GM21717 (cell line): ENCODE results near the gene HIC1.

ENCODE experiments used
- ATAC-seq: cut with Tn5 transposase; IDR thresholded peaks from one replicate; pipeline ENCODE4 v1.9.1; 2021; ENCODE audit warnings: mild to moderate bottlenecking, moderate library complexity; ENCODE audit not compliant: unreplicated experiment

The HIC1 gene

DNA sequence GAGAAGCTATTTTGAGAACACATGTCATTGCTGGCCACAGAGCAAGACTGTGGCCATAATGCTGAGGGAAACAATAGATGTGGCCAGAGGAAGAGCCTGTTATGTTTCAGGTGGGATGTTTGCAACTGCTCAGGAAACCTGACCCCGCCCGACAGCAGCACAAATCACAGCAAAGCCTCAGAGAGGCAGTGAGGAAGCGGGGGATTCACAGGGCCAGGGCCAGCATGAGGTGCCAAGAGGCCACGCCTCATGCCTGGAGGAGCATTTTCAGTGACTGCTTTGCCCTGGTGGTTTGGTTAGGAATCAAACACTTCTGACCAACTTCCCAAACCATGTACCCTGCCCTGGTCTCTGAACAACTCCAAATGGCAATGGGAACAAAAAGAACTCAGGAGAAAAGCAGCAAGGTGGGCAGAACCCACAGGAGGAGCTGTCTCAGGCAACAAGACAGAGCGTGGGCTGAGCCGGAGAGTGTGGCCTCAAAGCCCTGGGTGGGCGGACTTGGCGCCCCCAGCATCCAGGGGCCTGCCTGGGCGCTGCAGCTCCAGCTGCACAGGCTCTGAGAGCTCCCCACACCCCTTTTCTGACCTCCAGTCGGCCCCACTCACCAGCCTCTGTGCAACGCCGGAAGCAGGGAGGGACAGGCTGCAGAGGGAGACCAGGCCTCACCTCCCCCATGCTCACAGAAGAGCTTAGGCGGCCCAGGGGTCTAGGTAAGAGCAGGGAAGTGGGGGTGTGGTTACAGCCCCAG is 20.6 kb downstream of the HIC1 start:
- no peak for ATAC-seq

DNA sequence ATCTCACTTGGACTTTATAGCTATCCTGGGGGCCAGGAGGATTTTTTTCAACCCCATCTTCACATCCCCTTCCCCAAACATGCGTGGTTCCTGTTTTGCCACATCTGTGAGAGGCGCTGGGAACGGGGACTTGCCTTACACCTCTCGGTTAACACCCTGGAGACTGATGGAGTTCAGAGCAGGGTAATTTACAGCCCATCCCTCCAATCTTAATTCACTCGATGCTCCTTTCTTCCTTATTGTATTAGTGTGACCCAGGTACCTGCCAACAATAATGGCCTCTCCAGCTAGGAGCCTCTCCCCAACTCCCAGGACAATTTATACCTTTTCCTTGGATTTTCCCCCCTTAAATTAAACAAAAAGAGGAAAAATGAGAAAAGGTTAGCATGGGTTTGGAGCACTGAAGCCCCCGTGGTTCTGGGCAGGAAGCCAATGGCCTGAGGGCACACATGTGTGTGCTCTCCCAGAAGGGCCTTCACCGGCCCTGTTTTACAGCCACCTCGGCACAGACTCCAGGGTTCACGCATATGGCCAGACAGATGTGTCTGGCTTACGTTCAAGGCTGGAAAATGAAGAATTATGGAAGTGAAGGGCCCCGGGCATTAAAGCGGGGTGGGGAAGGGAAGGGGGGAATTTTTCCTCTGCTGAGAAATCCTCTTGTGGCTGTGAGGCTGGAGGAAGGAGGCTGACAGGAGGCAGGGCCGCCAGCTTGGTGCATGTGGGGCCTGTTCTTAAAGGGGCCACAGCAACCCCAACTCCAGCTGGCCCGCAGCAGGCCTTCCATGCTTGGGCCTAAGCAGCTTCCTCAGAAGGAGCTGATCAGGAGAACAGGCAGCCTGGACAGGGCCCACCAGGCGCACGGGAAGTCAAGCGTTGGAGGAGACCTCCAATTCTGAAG is 21.4 kb downstream of the HIC1 start:
- ATAC-seq: no peak

DNA sequence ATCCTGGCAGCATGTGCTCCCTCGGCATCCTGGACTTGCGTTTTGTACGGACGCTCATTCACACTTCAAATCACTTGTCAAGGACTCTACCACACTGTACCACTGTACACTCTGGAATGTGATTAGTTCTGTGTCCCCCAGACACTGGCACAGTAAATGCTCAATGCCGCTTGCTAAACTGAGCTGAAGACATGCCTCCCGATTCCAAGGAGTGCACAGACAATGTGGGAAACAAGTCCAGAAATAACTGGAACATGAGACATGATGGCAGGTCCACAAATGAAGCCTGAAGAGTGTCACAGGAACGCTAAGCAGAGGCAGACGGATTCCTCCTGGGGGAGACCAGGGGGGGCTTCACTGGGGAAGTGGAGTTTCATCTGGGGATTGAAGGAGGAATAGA is 22.1 kb downstream of the HIC1 start:
- no peak for ATAC-seq

DNA sequence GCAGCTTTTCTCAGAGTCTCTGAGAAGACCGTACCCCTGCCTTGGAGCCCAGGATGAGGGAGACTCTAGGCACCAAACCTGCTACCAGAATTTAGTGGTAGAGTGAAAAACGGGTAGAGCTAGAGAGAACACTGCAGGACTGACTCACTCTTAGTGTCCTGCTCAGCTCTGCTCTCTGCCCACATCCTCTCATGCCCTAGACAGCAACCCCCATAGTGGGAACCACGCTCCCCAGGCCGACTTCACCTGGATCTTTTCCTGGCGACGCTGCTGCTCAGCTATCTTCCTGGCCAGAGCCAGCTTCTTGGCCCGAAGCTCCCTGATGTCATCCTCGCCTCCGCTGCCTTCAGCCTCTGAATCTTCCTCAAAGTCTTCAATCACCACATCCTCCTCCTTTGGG is 26.7 kb downstream of the HIC1 start:
- ATAC-seq: no peak

DNA sequence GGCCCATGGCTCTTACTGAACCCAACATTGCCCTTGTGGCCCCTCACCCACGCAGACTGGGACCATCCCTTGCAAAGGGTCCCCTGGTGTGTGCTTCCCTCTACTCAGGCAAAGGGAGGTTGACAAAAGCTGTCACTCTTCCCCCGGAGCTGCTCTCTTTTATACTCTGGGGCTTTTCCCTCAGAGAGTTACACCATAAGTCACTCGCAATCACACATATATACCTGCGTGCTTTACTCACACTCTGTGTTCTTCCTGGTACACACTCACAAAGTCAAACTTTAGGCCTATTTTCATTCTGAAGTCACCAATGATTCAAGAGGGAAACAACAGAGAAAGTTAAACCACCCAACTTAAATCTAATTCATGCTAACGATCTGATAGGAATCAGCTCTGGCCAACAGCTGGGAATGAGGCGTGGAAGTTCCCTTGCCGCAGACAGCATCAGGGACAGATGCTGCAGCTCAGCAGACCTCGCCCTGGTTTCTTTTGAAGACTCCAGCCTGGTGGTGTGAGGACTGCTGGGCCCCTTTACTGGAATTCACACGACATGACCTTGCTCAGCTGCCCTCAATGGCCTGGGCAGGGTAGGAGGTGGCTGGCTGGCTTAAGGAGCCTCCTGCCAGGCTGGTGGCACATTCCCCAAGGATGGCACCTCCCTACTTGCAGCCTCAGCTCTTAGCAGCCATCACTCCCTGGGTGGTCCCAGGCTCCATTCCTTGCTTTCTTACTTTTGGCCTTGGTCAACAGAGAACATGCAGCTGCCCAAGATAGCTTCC is 27.3 kb downstream of the HIC1 start:
- no peak for ATAC-seq

DNA sequence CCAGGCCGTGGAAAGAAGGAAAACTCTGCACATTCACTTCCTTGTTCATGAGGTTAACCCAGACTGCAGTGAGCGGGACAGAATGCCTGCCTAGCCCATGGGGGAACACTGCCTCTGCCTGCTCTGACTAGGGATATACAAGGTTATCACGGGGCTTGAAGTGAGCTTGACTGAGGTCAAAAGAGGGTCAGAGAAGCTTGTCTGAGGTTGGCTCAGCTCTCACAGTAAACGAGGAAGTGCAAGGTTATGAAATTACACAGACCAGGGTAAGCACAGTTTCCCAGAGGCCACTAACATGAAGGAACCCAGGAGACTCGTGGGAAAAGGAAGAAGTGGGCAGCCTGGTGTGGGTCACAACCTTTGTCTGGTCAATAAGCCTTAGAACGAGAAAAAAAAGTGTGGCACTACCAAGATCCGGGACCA is 28.7 kb downstream of the HIC1 start:
- ATAC-seq: no peak

DNA sequence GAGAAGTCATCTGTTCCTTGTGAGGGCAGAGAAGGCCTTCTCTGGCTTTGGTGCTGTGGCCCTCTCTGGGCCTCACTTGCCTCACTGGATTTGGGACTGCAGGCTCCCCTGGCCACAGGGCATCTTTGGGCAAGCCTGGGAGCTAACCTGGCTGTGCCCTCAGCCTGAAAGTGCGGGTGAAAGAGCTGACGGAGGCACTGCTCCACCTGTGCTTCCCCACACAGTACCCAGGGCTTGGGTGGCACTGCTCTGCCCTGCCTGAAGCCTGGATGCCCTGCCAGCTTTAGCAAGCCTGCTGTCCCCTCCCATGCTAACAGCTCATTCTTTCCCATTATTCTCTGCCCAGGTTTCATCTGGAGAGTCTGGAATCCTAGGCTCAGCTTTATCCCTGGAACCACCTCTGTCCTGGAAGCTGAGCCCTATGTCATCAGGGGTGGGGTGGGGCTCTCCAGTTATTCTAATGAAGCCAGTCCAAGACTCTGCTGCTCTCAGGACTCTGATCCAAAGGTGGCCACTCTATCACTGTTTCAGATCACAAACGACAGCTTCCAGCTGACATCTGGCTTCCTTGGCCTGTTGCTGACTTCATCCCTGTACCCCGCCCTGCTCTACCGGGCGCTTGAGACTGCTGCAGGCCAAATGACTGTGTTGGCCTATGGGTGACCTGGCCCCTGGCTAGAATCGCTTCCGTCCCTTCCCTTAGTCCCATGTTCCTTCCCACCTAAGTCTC is 29.3 kb downstream of the HIC1 start:
- no peak for ATAC-seq

DNA sequence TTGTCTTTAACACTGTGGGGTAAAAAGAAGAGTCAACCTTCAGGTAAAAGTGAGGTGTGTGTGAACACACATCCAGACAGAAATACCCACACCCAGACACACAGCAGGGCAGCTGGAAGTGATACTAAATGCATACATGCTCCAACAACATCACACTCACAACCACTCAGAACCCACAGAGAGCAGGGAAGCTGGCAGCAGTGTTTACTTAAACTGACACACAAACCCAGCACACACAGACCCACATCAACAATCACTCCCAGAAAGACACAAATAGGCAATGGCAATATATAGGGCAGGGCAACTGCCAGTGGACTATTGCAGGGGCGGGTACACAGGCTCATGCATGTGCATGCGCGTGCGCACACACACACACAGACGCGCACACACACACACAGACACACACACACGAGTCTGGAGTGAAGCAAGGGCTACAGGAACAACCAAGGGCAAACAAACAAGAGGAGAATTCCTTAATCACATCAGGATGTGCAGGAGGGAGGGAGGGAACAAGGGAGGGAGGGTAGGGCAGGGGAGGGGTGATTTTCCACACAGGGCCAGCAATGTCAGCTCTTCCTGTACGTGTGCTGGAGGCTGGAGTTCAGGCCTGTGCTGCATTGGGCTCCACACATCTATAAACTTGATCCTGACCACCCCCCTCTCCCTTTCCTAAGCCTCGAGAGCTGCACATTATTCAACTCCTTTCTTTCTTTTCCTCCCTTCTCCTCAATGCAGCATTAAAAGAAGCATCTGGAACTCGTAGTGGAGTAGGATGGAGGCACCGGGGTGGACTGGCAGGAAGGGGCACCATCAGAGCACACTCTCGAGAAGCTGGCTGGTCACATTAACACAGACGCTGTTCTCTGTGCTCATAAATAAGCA is 30.1 kb downstream of the HIC1 start:
- no peak for ATAC-seq

DNA sequence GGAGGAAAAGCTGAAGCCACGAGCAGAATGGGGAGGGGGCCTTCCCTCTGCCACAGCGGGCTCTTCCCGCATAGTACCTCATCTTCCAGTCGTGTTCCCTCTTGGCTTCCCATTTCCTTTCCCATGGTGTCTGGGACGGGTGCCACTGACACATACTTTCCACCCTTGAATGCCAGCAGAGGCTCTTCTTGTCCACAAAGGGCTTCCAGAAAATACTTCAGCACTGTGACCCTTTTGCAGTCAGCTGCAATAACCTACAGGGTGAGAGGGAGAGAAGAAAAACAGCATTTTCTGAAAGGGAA is 30.7 kb downstream of the HIC1 start:
- no peak for ATAC-seq

DNA sequence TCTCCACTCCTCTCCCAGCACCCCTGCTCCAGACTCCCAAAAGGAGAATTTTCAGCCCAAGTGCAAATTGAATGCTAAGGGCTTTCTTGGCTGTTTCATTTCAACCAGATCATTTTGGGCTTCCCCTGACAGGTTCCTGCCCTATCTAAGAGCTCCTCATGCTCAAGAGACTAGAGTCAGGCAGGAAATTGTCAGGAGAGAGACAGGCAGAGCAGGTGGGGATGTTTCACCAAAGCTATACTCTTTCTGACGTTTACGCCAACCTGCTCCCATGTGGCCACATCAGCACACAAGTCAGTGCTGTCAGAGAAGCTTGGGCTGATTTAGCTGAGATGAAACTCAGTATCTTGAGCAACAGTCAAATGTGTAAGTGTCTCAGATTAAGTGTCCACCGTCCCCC is 31.4 kb downstream of the HIC1 start:
- no peak for ATAC-seq

DNA sequence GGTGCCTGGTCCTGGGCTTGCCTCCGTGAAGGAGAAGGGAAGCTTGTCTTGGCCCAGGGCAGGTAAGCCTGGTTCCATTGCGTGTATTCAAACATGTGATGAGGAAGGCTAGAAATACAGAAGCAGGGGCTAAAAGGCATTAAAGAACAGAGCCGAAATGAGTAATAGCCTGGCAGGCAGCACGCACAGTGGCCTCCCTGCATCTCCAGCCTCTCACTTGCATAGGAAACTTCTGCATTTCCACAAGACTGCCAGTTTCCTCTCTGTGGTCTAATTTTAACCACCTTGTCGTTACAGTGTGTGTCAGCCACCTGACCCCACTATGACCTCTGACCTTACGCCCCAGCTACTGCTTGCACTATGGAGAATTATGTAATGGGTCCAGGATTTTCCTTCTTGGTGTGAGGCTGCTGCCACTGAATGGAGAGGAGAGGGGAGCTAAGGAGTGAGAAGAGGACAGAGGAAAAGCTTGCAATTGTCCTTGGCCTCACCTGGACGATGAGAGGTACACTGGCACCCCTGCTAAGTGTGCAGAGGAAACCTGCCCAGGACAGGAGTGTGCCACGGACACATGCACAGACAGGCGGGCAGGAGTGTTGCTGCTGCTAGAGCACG is 32.8 kb downstream of the HIC1 start:
- peak; percentile 29 for ATAC-seq

DNA sequence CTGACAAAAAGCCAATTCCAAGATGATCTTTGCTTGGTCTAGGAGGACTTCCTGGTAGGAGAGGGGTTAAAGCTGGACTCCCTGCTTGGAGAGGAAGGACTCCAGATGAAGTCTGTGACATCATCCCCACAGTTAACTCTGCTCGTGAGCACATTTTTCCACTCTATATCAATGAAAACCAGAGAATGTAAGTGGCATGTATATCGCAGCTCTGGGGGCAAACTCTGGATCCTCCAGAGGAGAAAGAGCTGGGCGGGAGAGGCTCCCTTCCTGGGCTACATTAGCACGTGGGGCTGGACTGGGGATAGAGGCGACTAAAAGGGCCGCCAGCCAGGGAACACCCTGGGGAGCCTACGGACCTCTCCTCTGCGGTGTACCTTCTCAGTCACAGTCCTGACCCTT is 34.1 kb downstream of the HIC1 start:
- ATAC-seq: peak; percentile 18

DNA sequence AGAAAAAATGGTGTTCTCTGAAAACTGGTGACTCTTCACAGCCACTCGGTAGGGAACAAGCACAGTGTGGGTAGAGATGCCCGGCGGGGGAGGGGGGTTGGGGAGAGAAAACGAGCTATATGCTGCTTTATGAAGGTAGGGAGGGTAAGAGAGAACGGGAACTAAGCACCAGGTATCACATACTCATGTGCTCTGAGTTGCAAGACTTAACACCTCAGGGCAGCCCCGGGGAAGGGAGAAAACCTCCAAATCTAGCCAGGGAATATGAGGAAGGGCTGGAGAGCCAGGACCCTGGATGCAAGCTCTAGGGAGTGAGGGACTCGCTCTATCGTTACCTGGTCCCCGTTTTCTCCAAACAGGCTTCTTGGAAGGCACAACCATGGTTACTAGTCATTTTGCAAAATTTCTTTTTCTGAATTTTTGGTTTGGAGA is 35.3 kb downstream of the HIC1 start:
- no peak for ATAC-seq

DNA sequence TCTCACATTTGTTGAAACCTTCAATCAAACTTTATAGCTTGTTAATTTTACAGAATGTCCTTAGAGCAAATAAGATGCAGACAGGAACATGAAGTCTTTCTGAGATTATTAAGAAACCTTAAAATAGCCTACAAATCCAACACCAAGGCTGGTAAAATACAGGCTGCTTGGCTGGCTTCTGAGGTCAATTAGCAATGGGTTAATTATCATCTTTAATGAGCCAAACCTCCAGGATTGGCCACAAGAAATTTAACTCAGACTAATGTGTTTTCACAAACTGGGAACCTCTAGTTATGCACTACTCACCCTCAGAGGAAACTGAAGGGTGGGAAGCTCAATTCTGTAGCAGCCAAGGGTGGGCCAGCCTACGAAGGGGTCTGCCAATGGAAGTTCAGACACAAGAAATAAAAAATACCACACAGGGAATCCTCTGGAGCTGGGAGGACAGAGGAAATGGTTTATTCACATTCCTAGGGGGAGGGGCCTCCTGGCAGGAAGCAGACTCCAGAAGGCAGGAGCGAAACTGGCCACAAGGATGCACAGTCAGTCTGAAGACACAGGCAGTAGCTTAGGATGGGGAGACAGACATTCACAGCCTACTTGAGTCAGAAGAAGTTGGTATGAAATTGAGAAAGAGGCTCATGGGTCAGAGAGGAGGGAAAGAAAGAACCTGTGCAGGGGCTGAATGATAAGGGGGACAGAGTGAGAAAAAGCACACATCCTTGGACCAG is 36.1 kb downstream of the HIC1 start:
- no peak for ATAC-seq

DNA sequence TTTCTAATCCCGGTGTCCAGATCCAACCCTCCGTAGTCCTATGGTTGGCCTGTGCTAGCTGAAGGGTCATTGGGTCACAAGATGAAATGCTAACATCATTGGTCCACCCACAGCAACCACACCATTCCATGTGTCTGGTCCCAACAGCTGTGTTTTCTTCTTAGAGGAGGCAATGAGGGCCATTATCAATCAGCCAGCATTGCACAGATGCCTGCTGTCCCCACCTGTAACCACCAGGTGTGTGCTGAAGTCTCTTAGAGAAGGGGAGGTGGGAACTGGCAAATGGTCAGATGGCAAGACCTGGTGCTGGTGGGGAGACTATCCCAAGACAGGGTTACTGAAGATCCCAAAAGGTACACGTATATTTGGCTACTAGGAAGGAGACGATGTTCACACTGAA is 37.4 kb downstream of the HIC1 start:
- ATAC-seq: no peak

DNA sequence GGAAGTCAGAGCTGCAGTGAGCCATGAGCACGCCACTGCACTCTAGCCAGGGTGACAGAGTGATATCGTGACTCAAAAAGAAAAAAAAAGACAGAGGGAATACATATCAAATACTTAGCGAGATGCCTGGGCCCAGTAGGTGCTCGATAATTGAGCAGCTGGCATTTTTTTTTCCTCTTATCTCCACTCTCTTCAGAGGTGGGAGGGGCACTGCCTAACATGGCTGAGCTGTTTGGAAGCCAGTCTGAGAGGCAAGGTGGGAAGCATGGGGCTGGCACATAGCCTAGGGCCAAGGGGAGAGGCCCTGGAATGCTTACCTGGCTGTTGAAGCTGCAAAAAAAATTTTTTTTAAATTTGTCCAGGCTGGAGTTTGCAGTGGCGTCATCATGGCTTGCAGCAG is 38.4 kb downstream of the HIC1 start:
- ATAC-seq: no peak

DNA sequence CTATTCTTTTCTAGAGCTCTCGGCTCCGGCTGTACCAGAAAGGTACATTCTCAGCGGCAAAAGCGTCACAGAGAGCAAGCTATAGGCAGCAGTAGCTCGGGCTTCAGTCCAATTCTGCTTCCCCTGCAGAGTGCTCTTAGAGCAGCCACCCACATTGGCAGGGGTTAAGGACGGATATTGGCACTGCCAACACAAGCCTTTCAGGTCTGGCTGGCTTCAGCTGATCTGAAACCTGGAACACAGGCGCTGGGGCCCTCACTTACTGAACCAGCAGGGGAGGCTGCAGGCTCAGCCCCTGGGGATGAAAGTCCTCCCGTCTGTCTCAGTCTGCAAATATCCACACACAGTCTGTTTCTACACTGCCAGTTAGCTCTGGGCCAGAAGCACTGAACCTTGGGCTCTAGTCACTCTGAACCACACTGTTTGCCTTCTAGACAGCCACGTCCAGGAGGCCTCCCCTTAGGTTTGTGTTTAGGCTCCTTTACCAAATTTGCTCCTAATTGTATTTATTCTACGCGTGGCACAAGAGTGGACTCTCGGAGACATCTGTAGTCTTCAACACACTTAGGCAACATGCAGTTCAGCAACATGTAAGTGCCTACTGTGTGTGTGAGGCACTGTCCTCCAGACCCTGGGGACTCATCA is 40.1 kb downstream of the HIC1 start:
- no peak for ATAC-seq

DNA sequence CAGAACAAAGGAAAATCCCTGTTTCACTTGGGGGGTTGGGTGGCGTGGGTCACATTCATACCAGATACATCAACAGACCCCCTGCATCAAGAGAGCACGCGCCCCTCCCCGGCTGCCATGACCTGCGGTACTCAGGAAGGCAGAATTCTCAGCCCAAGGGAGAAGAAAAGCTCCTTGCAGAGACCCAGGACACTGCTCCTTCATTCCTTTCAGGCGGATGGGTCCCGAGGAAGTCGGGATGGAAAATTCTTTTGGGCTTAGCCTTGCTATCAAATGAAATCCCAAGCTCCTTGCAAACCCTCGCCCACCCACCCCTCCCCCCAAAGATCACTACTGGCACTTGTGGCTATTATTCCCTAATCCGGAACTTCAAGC is 40.6 kb downstream of the HIC1 start:
- ATAC-seq: no peak
